ENCODE data around the gene OPCML.

DNA sequence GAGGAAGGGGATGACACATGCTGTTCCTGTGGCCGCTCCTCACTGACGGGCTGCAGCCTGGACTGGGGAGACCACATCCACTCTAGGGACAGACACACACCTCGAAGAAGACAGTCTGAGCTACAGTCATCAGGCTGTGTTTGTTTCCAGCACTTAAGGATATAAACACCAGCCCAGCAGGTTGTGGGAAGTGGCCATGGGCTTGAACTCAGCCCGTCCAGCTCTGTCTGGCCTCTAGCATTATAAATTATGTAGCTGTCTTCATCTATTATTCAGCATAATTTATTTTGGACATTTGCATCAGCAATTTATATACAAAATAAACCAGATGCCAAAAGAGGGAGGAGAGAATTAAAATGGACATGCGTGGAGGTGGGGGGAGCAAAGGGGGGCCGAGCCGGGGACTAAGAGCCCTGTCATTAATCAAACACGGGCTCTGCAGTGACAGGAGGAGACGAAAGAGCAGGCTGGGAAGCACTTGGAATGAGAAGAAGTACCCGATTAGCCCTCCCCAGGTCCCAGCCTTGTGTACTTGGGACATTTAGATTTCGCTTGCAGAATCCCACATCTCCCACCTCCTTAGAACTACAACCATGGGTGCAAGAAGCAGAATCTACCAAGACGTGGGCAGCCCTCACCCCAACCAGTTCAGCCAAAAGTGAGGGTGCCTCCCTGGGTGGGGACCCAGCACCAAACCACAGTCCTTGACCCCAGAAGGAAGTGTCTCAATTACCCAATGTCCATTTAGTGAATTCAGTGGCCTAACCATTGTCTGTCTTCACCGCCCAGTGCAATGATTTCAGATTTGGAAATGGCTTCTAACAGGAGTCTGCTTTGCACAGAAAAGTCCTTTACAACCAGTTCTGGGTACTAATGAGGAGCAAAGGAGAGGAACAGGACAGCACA is 309.6 kb downstream of the OPCML start:
- TF ChIP-seq, protein P1, sequence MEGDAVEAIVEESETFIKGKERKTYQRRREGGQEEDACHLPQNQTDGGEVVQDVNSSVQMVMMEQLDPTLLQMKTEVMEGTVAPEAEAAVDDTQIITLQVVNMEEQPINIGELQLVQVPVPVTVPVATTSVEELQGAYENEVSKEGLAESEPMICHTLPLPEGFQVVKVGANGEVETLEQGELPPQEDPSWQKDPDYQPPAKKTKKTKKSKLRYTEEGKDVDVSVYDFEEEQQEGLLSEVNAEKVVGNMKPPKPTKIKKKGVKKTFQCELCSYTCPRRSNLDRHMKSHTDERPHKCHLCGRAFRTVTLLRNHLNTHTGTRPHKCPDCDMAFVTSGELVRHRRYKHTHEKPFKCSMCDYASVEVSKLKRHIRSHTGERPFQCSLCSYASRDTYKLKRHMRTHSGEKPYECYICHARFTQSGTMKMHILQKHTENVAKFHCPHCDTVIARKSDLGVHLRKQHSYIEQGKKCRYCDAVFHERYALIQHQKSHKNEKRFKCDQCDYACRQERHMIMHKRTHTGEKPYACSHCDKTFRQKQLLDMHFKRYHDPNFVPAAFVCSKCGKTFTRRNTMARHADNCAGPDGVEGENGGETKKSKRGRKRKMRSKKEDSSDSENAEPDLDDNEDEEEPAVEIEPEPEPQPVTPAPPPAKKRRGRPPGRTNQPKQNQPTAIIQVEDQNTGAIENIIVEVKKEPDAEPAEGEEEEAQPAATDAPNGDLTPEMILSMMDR (IDR thresholded peaks at IDR 0.05) = no peak
- no peak for TF ChIP-seq POLR2A (IDR thresholded peaks at IDR 0.05)

All from lower leg skin (tissue), 3 donors.